PC-3 (cell line): ENCODE measurements around the gene BATF3.

Source experiments
- EZH2 ChIP-seq: fragments of 300-600 bp; sonication (generic); IDR thresholded peaks from one replicate; pipeline ENCODE4 v1.6.1; 2017; ENCODE audit warnings: antibody characterized with exemption, mild to moderate bottlenecking, low read length; ENCODE audit not compliant: unreplicated experiment
- TF ChIP-seq, protein P1 (sequence below): fragments of 300-600 bp; sonication (generic); conservative IDR thresholded peaks from 2 replicates; pipeline ENCODE4 v1.5.1; 2017; ENCODE audit warnings: antibody characterized with exemption, low read depth, mild to moderate bottlenecking, low read length

DNA sequence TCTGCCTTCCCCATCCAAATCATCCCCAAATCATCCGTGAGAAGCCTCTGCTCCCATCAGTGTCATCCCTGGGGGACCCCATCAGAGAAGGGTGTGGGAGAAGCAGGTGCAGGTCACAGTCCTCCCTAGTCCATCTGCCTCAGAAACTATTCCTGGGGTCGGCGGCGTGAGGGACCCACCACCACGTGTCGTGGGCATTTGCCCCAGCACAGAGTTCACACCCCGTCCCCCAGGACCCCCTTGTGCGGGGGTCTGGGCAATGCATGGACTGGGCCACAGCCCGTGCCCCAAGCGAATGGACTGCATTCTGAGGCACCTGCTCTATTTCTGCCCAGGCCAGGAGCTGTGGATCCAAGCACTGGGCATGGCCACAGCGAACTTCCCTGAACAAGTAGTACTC, 52.6 kb downstream of the BATF3 start:
- TF ChIP-seq, protein P1, sequence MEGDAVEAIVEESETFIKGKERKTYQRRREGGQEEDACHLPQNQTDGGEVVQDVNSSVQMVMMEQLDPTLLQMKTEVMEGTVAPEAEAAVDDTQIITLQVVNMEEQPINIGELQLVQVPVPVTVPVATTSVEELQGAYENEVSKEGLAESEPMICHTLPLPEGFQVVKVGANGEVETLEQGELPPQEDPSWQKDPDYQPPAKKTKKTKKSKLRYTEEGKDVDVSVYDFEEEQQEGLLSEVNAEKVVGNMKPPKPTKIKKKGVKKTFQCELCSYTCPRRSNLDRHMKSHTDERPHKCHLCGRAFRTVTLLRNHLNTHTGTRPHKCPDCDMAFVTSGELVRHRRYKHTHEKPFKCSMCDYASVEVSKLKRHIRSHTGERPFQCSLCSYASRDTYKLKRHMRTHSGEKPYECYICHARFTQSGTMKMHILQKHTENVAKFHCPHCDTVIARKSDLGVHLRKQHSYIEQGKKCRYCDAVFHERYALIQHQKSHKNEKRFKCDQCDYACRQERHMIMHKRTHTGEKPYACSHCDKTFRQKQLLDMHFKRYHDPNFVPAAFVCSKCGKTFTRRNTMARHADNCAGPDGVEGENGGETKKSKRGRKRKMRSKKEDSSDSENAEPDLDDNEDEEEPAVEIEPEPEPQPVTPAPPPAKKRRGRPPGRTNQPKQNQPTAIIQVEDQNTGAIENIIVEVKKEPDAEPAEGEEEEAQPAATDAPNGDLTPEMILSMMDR, result no peak
- no peak for TF ChIP-seq EZH2
